Measurements from ENCODE around the gene ZNF778. TPM values are rescaled to one million over a fixed set of nuclear protein-coding genes. Genes with fewer than 3 reads are reported as not detected.
A peak's percentile ranks its signal among the peaks of the same experiment; 100 is the strongest.
"Not testable (repeated sequence)": the region's sequence is repeated elsewhere in the genome, so short reads cannot be mapped to it uniquely, and the experiment has no call there.

Gene ZNF778
- total RNA-seq, 4 donors from 2014 or later: 5.7 to 22.8 (median 13.4) TPM

- DNase-seq (ENCODE audit: low spot score) (no peak), ATAC-seq (ENCODE audit: low FRiP score) (no peak)
- TF ChIP-seq CTCF (IDR thresholded peaks at IDR 0.05): no peak
These were observed 39.8 kb downstream of the ZNF778 start for GRCh38 chr16:89257281-89257731.

- no peak for ATAC-seq (ENCODE audit: low FRiP score)
- no peak for DNase-seq (ENCODE audit: low spot score)
- no peak for TF ChIP-seq CTCF (IDR thresholded peaks at IDR 0.05)
These were observed 40.4 kb downstream of the ZNF778 start for GRCh38 chr16:89257757-89258465.

- DNase-seq (ENCODE audit: low spot score); ATAC-seq (ENCODE audit: low FRiP score): not testable (repeated sequence)
These were observed 42.4 kb downstream of the ZNF778 start for GRCh38 chr16:89259901-89260300.

- DNase-seq (ENCODE audit: low spot score): no peak
- peak; percentile 13 for ATAC-seq (ENCODE audit: low FRiP score)
- no peak for TF ChIP-seq CTCF (IDR thresholded peaks at IDR 0.05)
These were observed 44.4 kb downstream of the ZNF778 start for GRCh38 chr16:89261691-89262563.

GRCh38 chr16:89264800-89265550 is 47.5 kb downstream of the ZNF778 start:
- no peak for DNase-seq (ENCODE audit: low spot score)
- TF ChIP-seq CTCF (IDR thresholded peaks at IDR 0.05): no peak

GRCh38 chr16:89265647-89266046 is 48.1 kb downstream of the ZNF778 start:
- ATAC-seq (ENCODE audit: low FRiP score) (no peak), DNase-seq (ENCODE audit: low spot score) (no peak)
- TF ChIP-seq CTCF (IDR thresholded peaks at IDR 0.05): no peak

More at GRCh38 chr16:89264800-89265550, 47.5 kb downstream of the ZNF778 start:
- no peak for ATAC-seq (ENCODE audit: low FRiP score)

Data from omental fat pad (tissue), 4 donors.